HepG2 (cell line): ENCODE results near the gene TSHZ2. TPM values are rescaled to one million over a fixed set of nuclear protein-coding genes. Genes with fewer than 3 reads are reported as not detected.

ENCODE experiments used
- ETV5 ChIP-seq: IDR thresholded peaks from 2 replicates; pipeline ENCODE4 v1.6.1; 2018; ENCODE audit warnings: missing biosample characterization, missing genetic modification reagents, inconsistent platforms, borderline replicate concordance
- FLYWCH1 ChIP-seq: sonication (generic); formaldehyde crosslinking; IDR thresholded peaks from 2 replicates; pipeline ENCODE4 v1.8.1; 2023; ENCODE audit warnings: mild to moderate bottlenecking, missing genetic modification reagents
- FOXC1 ChIP-seq: sonication (generic); formaldehyde crosslinking; IDR thresholded peaks from 2 replicates; pipeline ENCODE4 v1.8.0; 2022; ENCODE audit warnings: mild to moderate bottlenecking, missing genetic modification reagents, borderline replicate concordance
- HHEX ChIP-seq: IDR thresholded peaks from 2 replicates; pipeline ENCODE4 v1.6.1; 2016; ENCODE audit warnings: control low read depth
- KAT8 ChIP-seq: IDR thresholded peaks from 2 replicates; pipeline ENCODE4 v1.6.1; 2016; ENCODE audit warnings: missing genetic modification reagents, missing compliant biosample characterization
- MAF1 ChIP-seq: sonication (generic); formaldehyde crosslinking; IDR thresholded peaks from 2 replicates; pipeline ENCODE4 v1.5.0; 2020; ENCODE audit warnings: missing genetic modification reagents, borderline replicate concordance
- MIER3 ChIP-seq: IDR thresholded peaks from 2 replicates; pipeline ENCODE4 v1.6.1; 2016; ENCODE audit warnings: missing compliant biosample characterization, borderline replicate concordance
- MTF2 ChIP-seq: sonication (generic); formaldehyde crosslinking; IDR thresholded peaks from 2 replicates; pipeline ENCODE4 v1.5.0; 2020; ENCODE audit warnings: missing genetic modification reagents, borderline replicate concordance
- NAIF1 ChIP-seq: sonication (generic); formaldehyde crosslinking; IDR thresholded peaks from 2 replicates; pipeline ENCODE4 v1.5.0; 2020; ENCODE audit warnings: mild to moderate bottlenecking, missing genetic modification reagents, borderline replicate concordance
- PAF1 ChIP-seq: IDR thresholded peaks from 2 replicates; pipeline ENCODE4 v1.6.1; 2016; ENCODE audit warnings: missing genetic modification reagents, missing compliant biosample characterization
- TRIM24 ChIP-seq: sonication (generic); formaldehyde crosslinking; IDR thresholded peaks from 2 replicates; pipeline ENCODE4 v1.8.0; 2022; ENCODE audit warnings: mild to moderate bottlenecking, missing genetic modification reagents
- U2AF1 ChIP-seq: fragments of 200-400 bp; formaldehyde crosslinking; optimal IDR thresholded peaks from 2 replicates; pipeline ENCODE3; 2017; ENCODE audit warnings: mild to moderate bottlenecking, low read depth, low read length
- ZFP1 ChIP-seq: IDR thresholded peaks from 2 replicates; pipeline ENCODE4 v1.6.1; 2016
- ZNF124 ChIP-seq: sonication (generic); formaldehyde crosslinking; IDR thresholded peaks from 2 replicates; pipeline ENCODE4 v1.4.0; 2020; ENCODE audit warnings: missing genetic modification reagents
- ZNF234 ChIP-seq: sonication (generic); formaldehyde crosslinking; conservative IDR thresholded peaks from 2 replicates; pipeline ENCODE4 v1.5.1; 2020; ENCODE audit warnings: mild to moderate bottlenecking, missing genetic modification reagents
- ZNF605 ChIP-seq: sonication (generic); formaldehyde crosslinking; IDR thresholded peaks from 2 replicates; pipeline ENCODE4 v1.8.0; 2022; ENCODE audit warnings: mild to moderate bottlenecking, missing genetic modification reagents
- ZNF616 ChIP-seq: sonication (generic); formaldehyde crosslinking; IDR thresholded peaks from 2 replicates; pipeline ENCODE4 v1.5.0; 2020; ENCODE audit warnings: low read depth, mild to moderate bottlenecking, missing genetic modification reagents
- ZNF777 ChIP-seq: sonication (generic); formaldehyde crosslinking; IDR thresholded peaks from 2 replicates; pipeline ENCODE4 v1.4.0; 2020; ENCODE audit warnings: missing genetic modification reagents
- polyA plus RNA-seq, 8 experiments: library from polyadenylated mRNA; depleted of rRNA in 3 of 8; stranded (reverse) in 7 of 8; unstranded in 1 of 8; fragments of >200 nt; fragmentation: Illumina TruSeq in 4 of 8; extraction: Trizol in 4 of 8; gene quantifications; 2 replicates each; pipeline versions ENCODE4 v1.2.1 to v1.2.3, GENCODE V29; 2011 to 2016; ENCODE audit warnings: low read depth in 4 of 8, missing spikeins in 1 of 8, mixed read lengths in 1 of 8; ENCODE audit not compliant: insufficient read depth in 1 of 8
- total RNA-seq, 5 experiments: library from RNA; depleted of rRNA; stranded (reverse); fragments of >200 nt; fragmentation: Illumina TruSeq; extraction: Trizol; gene quantifications; 2 replicates each; pipeline ENCODE4 v1.2.3, GENCODE V29; 2016; ENCODE audit warnings: low read depth in 1 of 5
- TF ChIP-seq, protein P1 (sequence below): sonication (generic); formaldehyde crosslinking; IDR thresholded peaks from 2 replicates; pipeline ENCODE4 v1.4.0; 2020; ENCODE audit warnings: missing genetic modification reagents
- TF ChIP-seq, protein P2 (sequence below): sonication (generic); formaldehyde crosslinking; IDR thresholded peaks from 2 replicates; pipeline ENCODE4 v1.8.0; 2022; ENCODE audit warnings: missing genetic modification reagents, mild to moderate bottlenecking, borderline replicate concordance
- TF ChIP-seq, protein P3 (sequence below): IDR thresholded peaks from 2 replicates; pipeline ENCODE4 v1.6.1; 2012; ENCODE audit warnings: low read depth, low read length, improper control_type of control experiment
- TF ChIP-seq, protein P4 (sequence below): IDR thresholded peaks from 2 replicates; pipeline ENCODE4 v1.6.1; 2012; ENCODE audit warnings: inconsistent platforms
- TF ChIP-seq, protein P5 (sequence below): sonication (generic); formaldehyde crosslinking; IDR thresholded peaks from 2 replicates; pipeline ENCODE4 v1.8.1; 2022; ENCODE audit warnings: low read depth, mild to moderate bottlenecking, missing genetic modification reagents

Gene TSHZ2
- total and polyA plus RNA-seq, 2 of the 13 experiments (the other 11 are each of a cell fraction or from before 2014, with no cell fraction given) = 0.01 TPM; not detected in 1

DNA sequence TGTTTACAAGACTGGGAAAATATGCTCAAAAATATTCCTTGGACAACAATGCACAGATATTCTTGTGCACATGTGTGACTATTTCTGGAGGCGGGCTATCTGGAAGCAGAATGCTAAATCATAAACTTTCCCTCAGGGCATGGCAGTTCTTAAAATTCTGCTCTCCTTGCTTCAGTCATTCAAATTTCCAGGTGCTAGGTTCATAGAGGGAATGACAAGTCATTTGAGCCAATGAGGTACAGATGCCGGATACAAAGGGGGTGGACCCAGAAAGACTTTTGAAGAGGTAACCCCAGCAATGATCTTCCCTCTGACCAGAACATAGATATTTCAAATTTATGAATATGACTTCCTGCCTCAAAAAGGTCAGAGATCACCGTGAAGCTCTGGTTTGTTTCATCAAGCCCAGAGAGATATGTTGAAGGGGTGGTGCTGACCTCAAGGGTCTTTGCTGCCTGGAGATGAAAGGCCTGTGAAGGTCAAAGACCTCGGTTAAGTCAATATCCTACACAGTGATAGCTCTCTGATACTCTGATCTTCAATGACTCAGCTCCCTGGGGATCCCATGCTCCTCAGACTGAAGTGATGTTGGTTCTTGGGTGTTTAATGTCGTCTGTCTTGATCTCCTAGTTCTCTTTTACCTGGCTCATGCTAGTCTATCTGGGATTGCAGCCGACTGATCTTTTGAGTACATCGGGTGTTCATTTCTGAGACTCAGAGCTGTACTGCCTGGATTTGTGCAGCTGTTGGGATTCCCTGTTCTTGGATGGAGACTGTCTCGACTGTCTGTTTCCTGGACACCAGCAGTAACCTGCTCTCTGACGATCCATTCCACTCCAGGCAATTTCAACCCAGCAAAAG, 47.5 kb upstream of the TSHZ2 start (continued):
- TF ChIP-seq, protein P1, sequence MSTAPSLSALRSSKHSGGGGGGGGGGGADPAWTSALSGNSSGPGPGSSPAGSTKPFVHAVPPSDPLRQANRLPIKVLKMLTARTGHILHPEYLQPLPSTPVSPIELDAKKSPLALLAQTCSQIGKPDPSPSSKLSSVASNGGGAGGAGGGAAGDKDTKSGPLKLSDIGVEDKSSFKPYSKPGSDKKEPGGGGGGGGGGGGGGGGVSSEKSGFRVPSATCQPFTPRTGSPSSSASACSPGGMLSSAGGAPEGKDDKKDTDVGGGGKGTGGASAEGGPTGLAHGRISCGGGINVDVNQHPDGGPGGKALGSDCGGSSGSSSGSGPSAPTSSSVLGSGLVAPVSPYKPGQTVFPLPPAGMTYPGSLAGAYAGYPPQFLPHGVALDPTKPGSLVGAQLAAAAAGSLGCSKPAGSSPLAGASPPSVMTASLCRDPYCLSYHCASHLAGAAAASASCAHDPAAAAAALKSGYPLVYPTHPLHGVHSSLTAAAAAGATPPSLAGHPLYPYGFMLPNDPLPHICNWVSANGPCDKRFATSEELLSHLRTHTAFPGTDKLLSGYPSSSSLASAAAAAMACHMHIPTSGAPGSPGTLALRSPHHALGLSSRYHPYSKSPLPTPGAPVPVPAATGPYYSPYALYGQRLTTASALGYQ (CRISPR knock-in tag) = peak; percentile 97
- TF ChIP-seq TRIM24 = peak; percentile 82; the same call in 1 of the 2 replicates
- no peak for TF ChIP-seq ZNF234 (CRISPR knock-in tag)
- TF ChIP-seq ZNF124 (CRISPR knock-in tag) = peak; percentile 78; the same call in 1 of the 2 replicates
- no peak for TF ChIP-seq FOXC1 (CRISPR knock-in tag)
- peak; percentile 89 for TF ChIP-seq KAT8
- no peak for TF ChIP-seq U2AF1
- TF ChIP-seq, protein P2, sequence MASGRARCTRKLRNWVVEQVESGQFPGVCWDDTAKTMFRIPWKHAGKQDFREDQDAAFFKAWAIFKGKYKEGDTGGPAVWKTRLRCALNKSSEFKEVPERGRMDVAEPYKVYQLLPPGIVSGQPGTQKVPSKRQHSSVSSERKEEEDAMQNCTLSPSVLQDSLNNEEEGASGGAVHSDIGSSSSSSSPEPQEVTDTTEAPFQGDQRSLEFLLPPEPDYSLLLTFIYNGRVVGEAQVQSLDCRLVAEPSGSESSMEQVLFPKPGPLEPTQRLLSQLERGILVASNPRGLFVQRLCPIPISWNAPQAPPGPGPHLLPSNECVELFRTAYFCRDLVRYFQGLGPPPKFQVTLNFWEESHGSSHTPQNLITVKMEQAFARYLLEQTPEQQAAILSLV (CRISPR knock-in tag) = no peak
- peak; percentile 90 for TF ChIP-seq ETV5
- TF ChIP-seq, protein P3, sequence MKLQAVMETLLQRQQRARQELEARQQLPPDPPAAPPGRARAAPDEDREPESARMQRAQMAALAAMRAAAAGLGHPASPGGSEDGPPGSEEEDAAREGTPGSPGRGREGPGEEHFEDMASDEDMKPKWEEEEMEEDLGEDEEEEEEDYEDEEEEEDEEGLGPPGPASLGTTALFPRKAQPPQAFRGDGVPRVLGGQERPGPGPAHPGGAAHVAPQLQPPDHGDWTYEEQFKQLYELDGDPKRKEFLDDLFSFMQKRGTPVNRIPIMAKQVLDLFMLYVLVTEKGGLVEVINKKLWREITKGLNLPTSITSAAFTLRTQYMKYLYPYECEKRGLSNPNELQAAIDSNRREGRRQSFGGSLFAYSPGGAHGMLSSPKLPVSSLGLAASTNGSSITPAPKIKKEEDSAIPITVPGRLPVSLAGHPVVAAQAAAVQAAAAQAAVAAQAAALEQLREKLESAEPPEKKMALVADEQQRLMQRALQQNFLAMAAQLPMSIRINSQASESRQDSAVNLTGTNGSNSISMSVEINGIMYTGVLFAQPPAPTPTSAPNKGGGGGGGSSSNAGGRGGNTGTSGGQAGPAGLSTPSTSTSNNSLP = peak; percentile 91
- TF ChIP-seq MTF2 (CRISPR knock-in tag) = no peak
- TF ChIP-seq ZNF605 (CRISPR knock-in tag) = peak; percentile 86; the same call in 1 of the 2 replicates
- no peak for TF ChIP-seq ZNF616 (CRISPR knock-in tag)
- peak; percentile 94 for TF ChIP-seq HHEX (CRISPR knock-in tag)
- TF ChIP-seq ZFP1 (CRISPR knock-in tag) = peak; percentile 86
- TF ChIP-seq, protein P4, sequence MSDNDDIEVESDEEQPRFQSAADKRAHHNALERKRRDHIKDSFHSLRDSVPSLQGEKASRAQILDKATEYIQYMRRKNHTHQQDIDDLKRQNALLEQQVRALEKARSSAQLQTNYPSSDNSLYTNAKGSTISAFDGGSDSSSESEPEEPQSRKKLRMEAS = no peak; the same call in 1 of the 2 replicates
- TF ChIP-seq, protein P5, sequence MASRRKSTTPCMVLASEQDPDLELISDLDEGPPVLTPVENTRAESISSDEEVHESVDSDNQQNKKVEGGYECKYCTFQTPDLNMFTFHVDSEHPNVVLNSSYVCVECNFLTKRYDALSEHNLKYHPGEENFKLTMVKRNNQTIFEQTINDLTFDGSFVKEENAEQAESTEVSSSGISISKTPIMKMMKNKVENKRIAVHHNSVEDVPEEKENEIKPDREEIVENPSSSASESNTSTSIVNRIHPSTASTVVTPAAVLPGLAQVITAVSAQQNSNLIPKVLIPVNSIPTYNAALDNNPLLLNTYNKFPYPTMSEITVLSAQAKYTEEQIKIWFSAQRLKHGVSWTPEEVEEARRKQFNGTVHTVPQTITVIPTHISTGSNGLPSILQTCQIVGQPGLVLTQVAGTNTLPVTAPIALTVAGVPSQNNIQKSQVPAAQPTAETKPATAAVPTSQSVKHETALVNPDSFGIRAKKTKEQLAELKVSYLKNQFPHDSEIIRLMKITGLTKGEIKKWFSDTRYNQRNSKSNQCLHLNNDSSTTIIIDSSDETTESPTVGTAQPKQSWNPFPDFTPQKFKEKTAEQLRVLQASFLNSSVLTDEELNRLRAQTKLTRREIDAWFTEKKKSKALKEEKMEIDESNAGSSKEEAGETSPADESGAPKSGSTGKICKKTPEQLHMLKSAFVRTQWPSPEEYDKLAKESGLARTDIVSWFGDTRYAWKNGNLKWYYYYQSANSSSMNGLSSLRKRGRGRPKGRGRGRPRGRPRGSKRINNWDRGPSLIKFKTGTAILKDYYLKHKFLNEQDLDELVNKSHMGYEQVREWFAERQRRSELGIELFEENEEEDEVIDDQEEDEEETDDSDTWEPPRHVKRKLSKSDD = no peak
- no peak for TF ChIP-seq PAF1 (CRISPR knock-in tag)
- TF ChIP-seq NAIF1 (CRISPR knock-in tag) = no peak
- TF ChIP-seq MAF1 (CRISPR knock-in tag) = no peak
- peak; percentile 42; the same call in 1 of the 2 replicates for TF ChIP-seq ZNF777
- no peak for TF ChIP-seq FLYWCH1 (CRISPR knock-in tag)
- TF ChIP-seq MIER3 (CRISPR knock-in tag) = peak; percentile 93; the same call in 1 of the 2 replicates
